OCI-LY1 (cell line): ENCODE data around the gene ALKBH1.

Experiments used
- CTCF ChIP-seq: fragments of 200-600 bp; sonication (generic), shearing (Covaris generic); IDR thresholded peaks from 2 replicates; pipeline ENCODE4 v1.5.1; 2017; ENCODE audit warnings: mild to moderate bottlenecking, antibody characterized with exemption, low read length, moderate library complexity, mixed read lengths
- EZH2 ChIP-seq: fragments of 200-600 bp; sonication (generic), shearing (Covaris generic); IDR thresholded peaks from 2 replicates; pipeline ENCODE4 v1.8.0; 2017; ENCODE audit warnings: borderline replicate concordance, mixed run types, mild to moderate bottlenecking, antibody characterized with exemption, low read length, moderate library complexity, mixed read lengths

DNA sequence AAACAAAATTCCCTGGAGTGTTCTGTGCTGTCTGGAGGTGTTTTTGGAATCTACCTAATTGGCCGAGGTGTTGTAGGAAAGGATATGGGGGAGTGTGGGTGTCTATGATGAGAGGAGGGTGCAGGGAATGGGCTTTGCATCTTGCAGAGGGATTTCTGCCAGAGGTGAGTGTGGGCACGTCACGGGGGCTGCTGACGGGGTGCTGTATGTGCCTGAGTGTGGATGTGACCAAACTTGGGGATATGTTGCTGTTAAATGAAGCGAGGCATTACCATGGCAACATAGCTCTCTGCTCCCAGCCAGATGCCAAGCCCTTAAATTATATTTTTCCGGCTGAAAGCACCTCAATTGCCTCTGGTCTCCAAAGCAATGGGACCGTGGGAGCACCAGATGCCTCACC is 47.1 kb downstream of the ALKBH1 start:
- no peak for TF ChIP-seq CTCF
- no peak for TF ChIP-seq EZH2
